Neural crest cell (in vitro differentiated cells): Measurements from ENCODE around the gene FCHO2. TPM values are rescaled to one million over a fixed set of nuclear protein-coding genes. Genes with fewer than 3 reads are reported as not detected.

ENCODE experiments used
- DNase-seq: peaks from one replicate; pipeline ENCODE4 v3.0.0; 2021; ENCODE audit warnings: low read depth, mixed read lengths, low spot score
- H3K27ac Mint-ChIP-seq: one replicate; pipeline ENCODE4 v1.8.0; 2021; ENCODE audit warnings: mild to moderate bottlenecking, mixed read lengths; ENCODE audit not compliant: unreplicated experiment
- H3K27me3 Mint-ChIP-seq: 2 replicates; pipeline ENCODE4 v1.8.0; 2021; ENCODE audit warnings: low read depth, mild to moderate bottlenecking, mixed read lengths
- H3K36me3 Mint-ChIP-seq: 2 replicates; pipeline ENCODE4 v1.8.0; 2021; ENCODE audit warnings: low read depth, mild to moderate bottlenecking, mixed read lengths
- H3K4me1 Mint-ChIP-seq: 2 replicates; pipeline ENCODE4 v1.8.0; 2021; ENCODE audit warnings: mixed read lengths
- H3K4me3 Mint-ChIP-seq: one replicate; pipeline ENCODE4 v1.8.0; 2021; ENCODE audit warnings: mild to moderate bottlenecking, mixed read lengths
- H3K9me3 Mint-ChIP-seq: 2 replicates; pipeline ENCODE4 v1.8.0; 2021; ENCODE audit warnings: mixed read lengths
- total RNA-seq: library from RNA; stranded (reverse); gene quantifications from 2 replicates; pipeline ENCODE4 v1.2.1, GENCODE V29; 2021
- TF ChIP-seq, protein P1 (sequence below): fragments of 200-600 bp; sonication (generic); conservative IDR thresholded peaks from 2 replicates; pipeline ENCODE4 v1.5.0; 2021; ENCODE audit warnings: antibody characterized with exemption, mild to moderate bottlenecking

The FCHO2 gene
- total RNA-seq, 1 donor from 2014 or later, result 11.1 TPM

DNA sequence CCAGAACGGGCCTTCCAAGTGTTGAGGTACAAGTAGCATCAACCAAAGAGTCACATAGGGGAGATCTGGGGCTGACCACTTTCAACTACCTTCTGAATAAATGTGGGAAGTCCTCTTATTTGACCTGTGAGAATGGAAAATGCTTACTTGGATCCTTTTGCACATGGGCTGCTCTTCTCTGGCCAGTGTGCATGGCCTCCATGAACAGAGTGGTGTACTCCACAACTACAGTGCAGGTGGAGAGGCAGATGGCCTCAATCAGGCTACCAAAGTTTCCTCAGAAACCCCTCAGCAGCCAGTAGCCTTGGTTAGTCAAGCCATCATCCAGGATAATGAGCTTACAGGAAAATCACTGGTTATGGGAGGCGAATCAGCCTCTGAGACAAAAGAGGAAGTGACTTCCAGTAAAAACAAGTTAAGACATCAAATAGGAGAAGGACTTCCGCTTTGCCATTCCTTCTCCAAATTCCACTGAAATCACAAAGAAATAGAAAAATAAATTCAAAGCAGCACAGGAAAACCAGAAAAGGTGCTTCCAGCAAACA is 18.3 kb upstream of the FCHO2 start:
- no peak overlapping the region for H3K4me3 Mint-ChIP-seq
- H3K27ac Mint-ChIP-seq, result no peak overlapping the region
- H3K36me3 Mint-ChIP-seq, result peaks cover 12% of the 10 kb centered on the region
- H3K27me3 Mint-ChIP-seq, result no peaks in the 10 kb centered on the region
- TF ChIP-seq, protein P1, sequence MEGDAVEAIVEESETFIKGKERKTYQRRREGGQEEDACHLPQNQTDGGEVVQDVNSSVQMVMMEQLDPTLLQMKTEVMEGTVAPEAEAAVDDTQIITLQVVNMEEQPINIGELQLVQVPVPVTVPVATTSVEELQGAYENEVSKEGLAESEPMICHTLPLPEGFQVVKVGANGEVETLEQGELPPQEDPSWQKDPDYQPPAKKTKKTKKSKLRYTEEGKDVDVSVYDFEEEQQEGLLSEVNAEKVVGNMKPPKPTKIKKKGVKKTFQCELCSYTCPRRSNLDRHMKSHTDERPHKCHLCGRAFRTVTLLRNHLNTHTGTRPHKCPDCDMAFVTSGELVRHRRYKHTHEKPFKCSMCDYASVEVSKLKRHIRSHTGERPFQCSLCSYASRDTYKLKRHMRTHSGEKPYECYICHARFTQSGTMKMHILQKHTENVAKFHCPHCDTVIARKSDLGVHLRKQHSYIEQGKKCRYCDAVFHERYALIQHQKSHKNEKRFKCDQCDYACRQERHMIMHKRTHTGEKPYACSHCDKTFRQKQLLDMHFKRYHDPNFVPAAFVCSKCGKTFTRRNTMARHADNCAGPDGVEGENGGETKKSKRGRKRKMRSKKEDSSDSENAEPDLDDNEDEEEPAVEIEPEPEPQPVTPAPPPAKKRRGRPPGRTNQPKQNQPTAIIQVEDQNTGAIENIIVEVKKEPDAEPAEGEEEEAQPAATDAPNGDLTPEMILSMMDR, result no peak
- peaks cover 7% of the 10 kb centered on the region for H3K4me1 Mint-ChIP-seq
- peaks cover 16% of the 10 kb centered on the region for H3K9me3 Mint-ChIP-seq
- no peak for DNase-seq

DNA sequence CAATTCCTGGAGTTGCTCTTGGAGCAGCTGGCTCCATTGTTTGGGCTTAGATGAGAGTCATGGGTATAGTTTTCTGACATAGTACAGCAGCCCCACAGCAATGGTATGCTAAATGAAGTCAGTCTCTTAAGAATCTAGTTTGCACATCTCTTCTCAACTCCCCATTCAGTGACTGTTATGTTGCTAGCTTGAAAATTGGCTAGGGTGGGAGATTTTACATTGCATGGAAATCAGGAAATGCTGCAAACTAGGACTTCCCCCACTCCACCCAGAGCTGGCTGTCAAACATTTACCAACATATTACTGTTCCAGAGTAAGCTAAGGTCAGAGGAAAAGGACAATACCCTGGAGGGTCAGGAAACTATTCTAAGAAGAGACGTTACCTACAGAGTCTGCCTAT is 17.6 kb upstream of the FCHO2 start:
- H3K27ac Mint-ChIP-seq, result no peak overlapping the region
- peaks cover 7% of the 10 kb centered on the region for H3K4me1 Mint-ChIP-seq
- H3K9me3 Mint-ChIP-seq, result peaks cover 14% of the 10 kb centered on the region
- no peak for DNase-seq
- H3K4me3 Mint-ChIP-seq, result no peak overlapping the region
- H3K27me3 Mint-ChIP-seq, result no peaks in the 10 kb centered on the region
- H3K36me3 Mint-ChIP-seq, result peaks cover 11% of the 10 kb centered on the region
- TF ChIP-seq, protein P1, result no peak

DNA sequence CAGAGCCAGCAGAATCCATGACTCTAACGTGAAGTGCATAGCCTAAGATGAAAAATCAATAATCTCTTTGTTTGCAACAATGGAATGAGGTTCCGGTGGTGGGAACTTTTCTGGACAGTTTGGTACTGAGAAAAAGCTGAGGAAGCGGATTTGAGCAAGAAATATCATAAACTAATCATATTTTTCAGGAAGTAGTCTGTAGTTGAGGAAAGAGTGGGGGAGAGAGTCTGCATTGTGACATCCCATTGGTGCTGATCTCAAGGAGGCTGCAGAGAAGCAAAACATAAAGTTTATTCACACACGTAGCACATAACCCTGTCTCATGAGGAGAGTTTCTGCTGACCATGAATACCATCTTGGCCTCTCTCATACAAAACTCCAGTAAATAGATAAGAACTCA is 15.8 kb upstream of the FCHO2 start:
- peaks cover 7% of the 10 kb centered on the region for H3K4me1 Mint-ChIP-seq
- no peak overlapping the region for H3K4me3 Mint-ChIP-seq
- H3K36me3 Mint-ChIP-seq, result peaks cover 4% of the 10 kb centered on the region
- H3K27me3 Mint-ChIP-seq, result no peaks in the 10 kb centered on the region
- peaks cover 4% of the 10 kb centered on the region for H3K9me3 Mint-ChIP-seq
- no peak overlapping the region for H3K27ac Mint-ChIP-seq
- DNase-seq, result no peak
- TF ChIP-seq, protein P1, result no peak

DNA sequence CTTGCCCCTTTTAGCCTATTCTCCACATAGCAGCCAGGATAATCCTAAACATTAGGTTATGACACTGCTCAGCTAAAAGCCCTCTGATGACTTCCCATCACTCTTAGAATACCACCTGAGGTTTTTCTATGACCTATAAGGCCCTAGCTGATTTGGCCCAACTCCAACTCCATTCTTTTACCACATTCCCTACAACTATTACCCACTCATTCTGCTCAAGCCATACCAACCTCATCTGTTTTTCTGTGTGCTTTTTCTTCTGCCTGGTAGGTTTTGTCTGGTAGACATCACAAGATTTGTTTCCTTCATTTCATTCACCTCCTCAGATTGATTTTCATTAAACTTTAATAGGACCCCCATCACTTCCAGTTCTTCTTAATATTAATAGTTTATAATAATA is 12.5 kb upstream of the FCHO2 start:
- DNase-seq, result no peak
- Mint-ChIP-seq H3K4me3 (no peak overlapping the region), H3K27me3 (no peaks in the 10 kb centered on the region), H3K9me3 (no peaks in the 10 kb centered on the region), H3K4me1 (peaks cover 7% of the 10 kb centered on the region), H3K36me3 (no peaks in the 10 kb centered on the region), H3K27ac (no peak overlapping the region)
- TF ChIP-seq, protein P1, result no peak

DNA sequence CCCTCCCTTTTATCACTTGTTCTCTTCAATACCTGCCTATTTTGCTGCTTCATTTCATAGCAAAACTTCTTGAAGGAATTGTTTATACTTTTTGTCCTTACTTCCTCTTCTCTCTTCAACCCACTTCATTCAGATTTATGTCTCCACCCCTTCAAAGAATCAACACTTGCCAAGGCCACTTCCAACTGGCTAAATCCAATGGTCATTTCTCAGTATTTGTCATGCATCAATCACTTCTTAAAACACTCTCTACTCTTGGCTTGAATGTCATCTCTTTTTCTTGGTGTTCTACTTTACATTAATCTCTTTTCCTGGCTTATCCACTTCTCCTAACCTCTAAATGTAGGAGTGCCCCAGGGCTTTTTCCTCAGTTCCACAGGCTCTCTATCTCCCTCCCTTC is 8.3 kb upstream of the FCHO2 start:
- no peak overlapping the region for H3K4me3 Mint-ChIP-seq
- H3K27ac Mint-ChIP-seq, result no peak overlapping the region
- DNase-seq, result no peak
- no peaks in the 10 kb centered on the region for H3K9me3 Mint-ChIP-seq
- H3K36me3 Mint-ChIP-seq, result no peaks in the 10 kb centered on the region
- H3K27me3 Mint-ChIP-seq, result no peaks in the 10 kb centered on the region
- TF ChIP-seq, protein P1, result no peak
- no peaks in the 10 kb centered on the region for H3K4me1 Mint-ChIP-seq

DNA sequence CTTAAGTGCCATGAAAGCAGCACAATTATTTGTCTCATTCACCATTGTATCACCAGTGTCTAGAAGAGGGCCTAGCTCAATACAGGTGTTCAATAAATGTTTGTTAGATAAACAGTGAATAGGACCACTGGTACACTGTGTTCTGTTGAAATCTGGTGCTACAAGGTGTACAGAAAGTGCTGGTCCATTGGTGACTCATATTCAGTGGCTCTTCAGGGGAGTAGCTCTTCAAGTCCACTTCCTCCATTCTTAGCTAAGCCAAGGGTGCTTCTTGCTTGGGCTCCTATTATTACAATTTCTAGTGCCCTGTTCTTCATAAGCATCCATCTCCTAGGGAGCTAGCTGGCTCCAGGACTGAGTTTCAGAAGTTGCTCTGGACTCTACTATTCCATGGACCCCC is 6.4 kb upstream of the FCHO2 start:
- Mint-ChIP-seq H3K4me1 (peaks cover 5% of the 10 kb centered on the region), H3K27ac (no peak overlapping the region), H3K36me3 (no peaks in the 10 kb centered on the region), H3K4me3 (no peak overlapping the region), H3K27me3 (no peaks in the 10 kb centered on the region), H3K9me3 (no peaks in the 10 kb centered on the region)
- no peak for DNase-seq
- TF ChIP-seq, protein P1, result no peak
